ENCODE results near the gene FOSB.

DNA sequence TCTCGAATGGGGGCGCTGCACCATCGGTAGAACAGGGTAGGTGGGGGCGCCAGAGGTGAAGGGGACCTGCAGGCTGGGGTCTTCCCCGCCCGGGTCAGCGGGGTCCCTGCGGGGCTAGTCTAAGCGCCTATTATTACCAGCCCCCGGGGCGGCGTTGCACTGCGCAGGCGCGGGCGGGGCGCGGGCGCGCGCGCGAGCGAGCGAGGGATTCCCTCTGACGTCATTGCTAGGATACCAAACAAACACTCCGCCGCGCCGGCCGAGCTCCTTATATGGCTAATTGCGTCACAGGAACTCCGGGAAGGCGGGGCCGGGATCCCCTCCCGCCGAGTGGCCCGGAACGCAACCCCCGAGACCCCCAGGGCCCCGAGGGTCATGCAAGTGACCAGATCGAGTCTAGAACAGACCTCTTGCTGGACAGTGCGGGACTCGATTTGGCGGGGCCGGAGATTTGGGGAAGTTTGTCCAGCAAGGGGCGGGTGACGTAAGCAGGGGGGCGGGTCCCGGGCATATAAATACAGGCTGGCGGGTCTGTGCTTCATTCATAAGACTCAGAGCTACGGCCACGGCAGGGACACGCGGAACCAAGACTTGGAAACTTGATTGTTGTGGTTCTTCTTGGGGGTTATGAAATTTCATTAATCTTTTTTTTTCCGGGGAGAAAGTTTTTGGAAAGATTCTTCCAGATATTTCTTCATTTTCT, at the start of gene FOSB:
- TF ChIP-seq ZNF138 (CRISPR knock-in tag; conservative IDR thresholded peaks at IDR 0.05) = no peak
- TF ChIP-seq, protein P1, sequence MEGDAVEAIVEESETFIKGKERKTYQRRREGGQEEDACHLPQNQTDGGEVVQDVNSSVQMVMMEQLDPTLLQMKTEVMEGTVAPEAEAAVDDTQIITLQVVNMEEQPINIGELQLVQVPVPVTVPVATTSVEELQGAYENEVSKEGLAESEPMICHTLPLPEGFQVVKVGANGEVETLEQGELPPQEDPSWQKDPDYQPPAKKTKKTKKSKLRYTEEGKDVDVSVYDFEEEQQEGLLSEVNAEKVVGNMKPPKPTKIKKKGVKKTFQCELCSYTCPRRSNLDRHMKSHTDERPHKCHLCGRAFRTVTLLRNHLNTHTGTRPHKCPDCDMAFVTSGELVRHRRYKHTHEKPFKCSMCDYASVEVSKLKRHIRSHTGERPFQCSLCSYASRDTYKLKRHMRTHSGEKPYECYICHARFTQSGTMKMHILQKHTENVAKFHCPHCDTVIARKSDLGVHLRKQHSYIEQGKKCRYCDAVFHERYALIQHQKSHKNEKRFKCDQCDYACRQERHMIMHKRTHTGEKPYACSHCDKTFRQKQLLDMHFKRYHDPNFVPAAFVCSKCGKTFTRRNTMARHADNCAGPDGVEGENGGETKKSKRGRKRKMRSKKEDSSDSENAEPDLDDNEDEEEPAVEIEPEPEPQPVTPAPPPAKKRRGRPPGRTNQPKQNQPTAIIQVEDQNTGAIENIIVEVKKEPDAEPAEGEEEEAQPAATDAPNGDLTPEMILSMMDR (IDR thresholded peaks at IDR 0.05) = no peak
- TF ChIP-seq, protein P2, sequence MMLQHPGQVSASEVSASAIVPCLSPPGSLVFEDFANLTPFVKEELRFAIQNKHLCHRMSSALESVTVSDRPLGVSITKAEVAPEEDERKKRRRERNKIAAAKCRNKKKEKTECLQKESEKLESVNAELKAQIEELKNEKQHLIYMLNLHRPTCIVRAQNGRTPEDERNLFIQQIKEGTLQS (CRISPR knock-in tag; conservative IDR thresholded peaks at IDR 0.05) = no peak
- TF ChIP-seq, protein P3, sequence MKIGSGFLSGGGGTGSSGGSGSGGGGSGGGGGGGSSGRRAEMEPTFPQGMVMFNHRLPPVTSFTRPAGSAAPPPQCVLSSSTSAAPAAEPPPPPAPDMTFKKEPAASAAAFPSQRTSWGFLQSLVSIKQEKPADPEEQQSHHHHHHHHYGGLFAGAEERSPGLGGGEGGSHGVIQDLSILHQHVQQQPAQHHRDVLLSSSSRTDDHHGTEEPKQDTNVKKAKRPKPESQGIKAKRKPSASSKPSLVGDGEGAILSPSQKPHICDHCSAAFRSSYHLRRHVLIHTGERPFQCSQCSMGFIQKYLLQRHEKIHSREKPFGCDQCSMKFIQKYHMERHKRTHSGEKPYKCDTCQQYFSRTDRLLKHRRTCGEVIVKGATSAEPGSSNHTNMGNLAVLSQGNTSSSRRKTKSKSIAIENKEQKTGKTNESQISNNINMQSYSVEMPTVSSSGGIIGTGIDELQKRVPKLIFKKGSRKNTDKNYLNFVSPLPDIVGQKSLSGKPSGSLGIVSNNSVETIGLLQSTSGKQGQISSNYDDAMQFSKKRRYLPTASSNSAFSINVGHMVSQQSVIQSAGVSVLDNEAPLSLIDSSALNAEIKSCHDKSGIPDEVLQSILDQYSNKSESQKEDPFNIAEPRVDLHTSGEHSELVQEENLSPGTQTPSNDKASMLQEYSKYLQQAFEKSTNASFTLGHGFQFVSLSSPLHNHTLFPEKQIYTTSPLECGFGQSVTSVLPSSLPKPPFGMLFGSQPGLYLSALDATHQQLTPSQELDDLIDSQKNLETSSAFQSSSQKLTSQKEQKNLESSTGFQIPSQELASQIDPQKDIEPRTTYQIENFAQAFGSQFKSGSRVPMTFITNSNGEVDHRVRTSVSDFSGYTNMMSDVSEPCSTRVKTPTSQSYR (CRISPR knock-in tag; IDR thresholded peaks at IDR 0.05) = no peak
- no peak for TF ChIP-seq GRHL2 (CRISPR knock-in tag; IDR thresholded peaks at IDR 0.05; ENCODE audit: insufficient replicate concordance, severe bottlenecking)
- TF ChIP-seq, protein P4, sequence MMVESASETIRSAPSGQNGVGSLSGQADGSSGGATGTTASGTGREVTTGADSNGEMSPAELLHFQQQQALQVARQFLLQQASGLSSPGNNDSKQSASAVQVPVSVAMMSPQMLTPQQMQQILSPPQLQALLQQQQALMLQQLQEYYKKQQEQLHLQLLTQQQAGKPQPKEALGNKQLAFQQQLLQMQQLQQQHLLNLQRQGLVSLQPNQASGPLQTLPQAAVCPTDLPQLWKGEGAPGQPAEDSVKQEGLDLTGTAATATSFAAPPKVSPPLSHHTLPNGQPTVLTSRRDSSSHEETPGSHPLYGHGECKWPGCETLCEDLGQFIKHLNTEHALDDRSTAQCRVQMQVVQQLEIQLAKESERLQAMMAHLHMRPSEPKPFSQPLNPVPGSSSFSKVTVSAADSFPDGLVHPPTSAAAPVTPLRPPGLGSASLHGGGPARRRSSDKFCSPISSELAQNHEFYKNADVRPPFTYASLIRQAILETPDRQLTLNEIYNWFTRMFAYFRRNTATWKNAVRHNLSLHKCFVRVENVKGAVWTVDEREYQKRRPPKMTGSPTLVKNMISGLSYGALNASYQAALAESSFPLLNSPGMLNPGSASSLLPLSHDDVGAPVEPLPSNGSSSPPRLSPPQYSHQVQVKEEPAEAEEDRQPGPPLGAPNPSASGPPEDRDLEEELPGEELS (CRISPR knock-in tag; IDR thresholded peaks at IDR 0.05) = no peak
- TF ChIP-seq IRF2 (CRISPR knock-in tag; IDR thresholded peaks at IDR 0.05; ENCODE audit: borderline replicate concordance, low read depth) = no peak
- TF ChIP-seq, protein P5, sequence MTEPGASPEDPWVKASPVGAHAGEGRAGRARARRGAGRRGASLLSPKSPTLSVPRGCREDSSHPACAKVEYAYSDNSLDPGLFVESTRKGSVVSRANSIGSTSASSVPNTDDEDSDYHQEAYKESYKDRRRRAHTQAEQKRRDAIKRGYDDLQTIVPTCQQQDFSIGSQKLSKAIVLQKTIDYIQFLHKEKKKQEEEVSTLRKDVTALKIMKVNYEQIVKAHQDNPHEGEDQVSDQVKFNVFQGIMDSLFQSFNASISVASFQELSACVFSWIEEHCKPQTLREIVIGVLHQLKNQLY (CRISPR knock-in tag; IDR thresholded peaks at IDR 0.05) = no peak
- TF ChIP-seq NFE2L1 (CRISPR knock-in tag; IDR thresholded peaks at IDR 0.05) = no peak
- TF ChIP-seq ATF1 (CRISPR knock-in tag; IDR thresholded peaks at IDR 0.05) = no peak
- TF ChIP-seq PRRX2 (CRISPR knock-in tag; IDR thresholded peaks at IDR 0.05) = no peak
